WERI-Rb-1 (cell line): Measurements from ENCODE around the gene MRPL22.

ENCODE experiments used
- DNase-seq: peaks from one replicate; pipeline ENCODE4 v3.0.0-alpha.2; 2020
- H3K27ac ChIP-seq: fragments of 250-450 bp; sonication (Bioruptor Pico); 2 replicates; pipeline ENCODE4 v1.5.1; 2020; ENCODE audit warnings: mild to moderate bottlenecking, moderate library complexity
- H3K27me3 ChIP-seq: fragments of 250-450 bp; sonication (Bioruptor Pico); 2 replicates; pipeline ENCODE4 v1.5.1; 2021; ENCODE audit warnings: mild to moderate bottlenecking, low read depth, moderate library complexity; ENCODE audit not compliant: insufficient read depth, severe bottlenecking
- H3K36me3 ChIP-seq: fragments of 250-450 bp; sonication (Bioruptor Pico); 2 replicates; pipeline ENCODE4 v1.5.1; 2020; ENCODE audit warnings: mild to moderate bottlenecking, moderate library complexity
- H3K4me3 ChIP-seq: 2 replicates; pipeline ENCODE4 v1.5.1; 2011; ENCODE audit warnings: low read depth, mild to moderate bottlenecking, control low read depth, low read length
- H3K9me3 ChIP-seq: fragments of 250-450 bp; sonication (Bioruptor Pico); 2 replicates; pipeline ENCODE4 v1.5.1; 2021; ENCODE audit warnings: mild to moderate bottlenecking, moderate library complexity; ENCODE audit not compliant: severe bottlenecking
- CTCF ChIP-seq: IDR thresholded peaks from 2 replicates; pipeline ENCODE4 v1.5.1; 2011; ENCODE audit warnings: low read depth, mild to moderate bottlenecking, control low read depth, inconsistent platforms, low read length

MRPL22 gene

GRCh38 chr5:154916874-154917273, 24.0 kb upstream of the MRPL22 start:
- Histone ChIP-seq H3K27me3 (no peaks in the 10 kb centered on the region), H3K27ac (no peak overlapping the region), H3K4me3 (no peak overlapping the region), H3K9me3 (no peaks in the 10 kb centered on the region), H3K36me3 (peaks cover 43% of the 10 kb centered on the region)
- no peak for TF ChIP-seq CTCF
- no peak for DNase-seq

GRCh38 chr5:154917757-154918156, 23.1 kb upstream of the MRPL22 start:
- DNase-seq = no peak
- no peaks in the 10 kb centered on the region for H3K9me3 ChIP-seq
- no peaks in the 10 kb centered on the region for H3K27me3 ChIP-seq
- no peak overlapping the region for H3K4me3 ChIP-seq
- no peak overlapping the region for H3K27ac ChIP-seq
- no peak for TF ChIP-seq CTCF
- peaks cover 41% of the 10 kb centered on the region for H3K36me3 ChIP-seq

- no peaks in the 10 kb centered on the region for H3K9me3 ChIP-seq
- no peaks in the 10 kb centered on the region for H3K27me3 ChIP-seq
- H3K27ac ChIP-seq = no peak overlapping the region
- H3K36me3 ChIP-seq = peaks cover 53% of the 10 kb centered on the region
- no peak for DNase-seq
- TF ChIP-seq CTCF = no peak
- no peak overlapping the region for H3K4me3 ChIP-seq
Measured at GRCh38 chr5:154923441-154924430, 17.1 kb upstream of the MRPL22 start.

GRCh38 chr5:154933537-154933936, 7.3 kb upstream of the MRPL22 start:
- no peak overlapping the region for H3K27ac ChIP-seq
- no peak for TF ChIP-seq CTCF
- H3K9me3 ChIP-seq = no peaks in the 10 kb centered on the region
- no peak overlapping the region for H3K4me3 ChIP-seq
- no peaks in the 10 kb centered on the region for H3K27me3 ChIP-seq
- H3K36me3 ChIP-seq = peaks cover 35% of the 10 kb centered on the region
- no peak for DNase-seq

- H3K27ac ChIP-seq = no peak overlapping the region
- H3K36me3 ChIP-seq = peaks cover 35% of the 10 kb centered on the region
- H3K27me3 ChIP-seq = no peaks in the 10 kb centered on the region
- H3K9me3 ChIP-seq = no peaks in the 10 kb centered on the region
- no peak for DNase-seq
- no peak for TF ChIP-seq CTCF
- no peak overlapping the region for H3K4me3 ChIP-seq
Measured at GRCh38 chr5:154934881-154935280, 6.0 kb upstream of the MRPL22 start.
